ENCODE measurements around the gene SGIP1.
"Not testable (repeated sequence)": the region's sequence is repeated elsewhere in the genome, so short reads cannot be mapped to it uniquely, and the experiment has no call there.

Gene SGIP1

GRCh38 chr1:66768965-66769364, 235.0 kb downstream of the SGIP1 start:
- no peak for DNase-seq (ENCODE audit: low read depth, low spot score)

- no peak for DNase-seq (ENCODE audit: low read depth, low spot score)
Measured at GRCh38 chr1:66769512-66770229, 235.7 kb downstream of the SGIP1 start.

GRCh38 chr1:66770240-66770639, 236.3 kb downstream of the SGIP1 start:
- DNase-seq (ENCODE audit: low read depth, low spot score), result no peak

GRCh38 chr1:66770694-66771093, 236.7 kb downstream of the SGIP1 start:
- no peak for DNase-seq (ENCODE audit: low read depth, low spot score)

GRCh38 chr1:66773227-66773626, 239.3 kb downstream of the SGIP1 start:
- no peak for DNase-seq (ENCODE audit: low read depth, low spot score)

- DNase-seq (ENCODE audit: low read depth, low spot score), result no peak
Measured at GRCh38 chr1:66774438-66774837, 240.5 kb downstream of the SGIP1 start.

GRCh38 chr1:66775646-66776045, 241.7 kb downstream of the SGIP1 start:
- no peak for DNase-seq (ENCODE audit: low read depth, low spot score)

- no peak for DNase-seq (ENCODE audit: low read depth, low spot score)
Measured at GRCh38 chr1:66777831-66778230, 243.9 kb downstream of the SGIP1 start.

GRCh38 chr1:66778266-66778665, 244.3 kb downstream of the SGIP1 start:
- DNase-seq (ENCODE audit: low read depth, low spot score), result no peak

GRCh38 chr1:66778969-66779368, 245.0 kb downstream of the SGIP1 start:
- no peak for DNase-seq (ENCODE audit: low read depth, low spot score)

GRCh38 chr1:66779475-66780078, 245.6 kb downstream of the SGIP1 start:
- no peak for DNase-seq (ENCODE audit: low read depth, low spot score)

GRCh38 chr1:66785800-66786199, 251.8 kb downstream of the SGIP1 start:
- not testable (repeated sequence) for DNase-seq (ENCODE audit: low read depth, low spot score)

- no peak for DNase-seq (ENCODE audit: low read depth, low spot score)
Measured at GRCh38 chr1:66787641-66788040, 253.7 kb downstream of the SGIP1 start.

- DNase-seq (ENCODE audit: low read depth, low spot score), result no peak
Measured at GRCh38 chr1:66788231-66788939, 254.4 kb downstream of the SGIP1 start.

- no peak for DNase-seq (ENCODE audit: low read depth, low spot score)
Measured at GRCh38 chr1:66791621-66792610, 258.0 kb downstream of the SGIP1 start.

GRCh38 chr1:66795839-66796238, 261.9 kb downstream of the SGIP1 start:
- not testable (repeated sequence) for DNase-seq (ENCODE audit: low read depth, low spot score)
